A549 (cell line): Measurements from ENCODE around the gene RNH1. TPM values are rescaled to one million over a fixed set of nuclear protein-coding genes. Genes with fewer than 3 reads are reported as not detected.

Source experiments
- ATAC-seq, 2 experiments: fragments of 200-7000 bp in 1 of 2; fragments of >200 bp in 1 of 2; cut with Nextera tagmentation in 1 of 2; cut with Tn5 transposase in 1 of 2; 3 replicates each; pipeline versions ENCODE4 v1.8.0 to v1.9.1; 2018 to 2020; ENCODE audit warnings: mild to moderate bottlenecking in 1 of 2, moderate library complexity in 1 of 2
- CTCF ChIA-PET: fragments of 300-600 bp; sonication (Branson Sonifier 250); formaldehyde crosslinking; extraction: SDS; loops from one replicate; lab custom pipeline; 2021; ENCODE audit warnings: antibody characterized with exemption, inconsistent platforms; lab: Yijun Ruan, JAX
- POLR2A ChIA-PET: fragments of 350-600 bp; formaldehyde crosslinking; extraction: SDS; loops from one replicate; lab custom pipeline; 2021; ENCODE audit warnings: antibody characterized with exemption, inconsistent platforms; lab: Yijun Ruan, JAX
- DNase-seq, 2 experiments: peaks; one replicate each; pipeline versions ENCODE4 v3.0.0 to v3.0.0-alpha.2; 2011 to 2016; ENCODE audit warnings: low read depth in 1 of 2, low spot score in 1 of 2
- FAIRE-seq: peaks from 2 replicates; lab custom pipeline; 2011; peaks lifted over from hg19 to GRCh38; lab: Jason Lieb, UNC
- H3K27ac ChIP-seq, 2 experiments: fragments of >200 bp; sonication (Bioruptor Twin); formaldehyde crosslinking; 3 replicates each; pipeline ENCODE4 v1.5.1; 2016 to 2017
- H3K4me1 ChIP-seq: fragments of >200 bp; sonication (Bioruptor Twin); formaldehyde crosslinking; 3 replicates; pipeline ENCODE4 v1.6.1; 2016
- H3K4me2 ChIP-seq: fragments of >200 bp; sonication (Bioruptor Twin); formaldehyde crosslinking; 3 replicates; pipeline ENCODE4 v1.6.1; 2016
- H3K4me3 ChIP-seq: fragments of >200 bp; sonication (Bioruptor Twin); formaldehyde crosslinking; 3 replicates; pipeline ENCODE4 v1.5.1; 2016
- H3K9me3 ChIP-seq: fragments of >200 bp; sonication (Bioruptor Twin); formaldehyde crosslinking; 3 replicates; pipeline ENCODE4 v1.6.1; 2016
- BHLHE40 ChIP-seq: IDR thresholded peaks from 2 replicates; pipeline ENCODE4 v1.6.1; 2012; ENCODE audit warnings: low read depth, low read length, inconsistent platforms
- E2F6 ChIP-seq: IDR thresholded peaks from 2 replicates; pipeline ENCODE4 v1.6.1; 2012; ENCODE audit warnings: low read depth, borderline replicate concordance
- HES2 ChIP-seq: fragments of >200 bp; sonication (Bioruptor Twin); formaldehyde crosslinking; IDR thresholded peaks from 2 replicates; pipeline ENCODE4 v1.6.1; 2016
- HEYL ChIP-seq: fragments of 250-450 bp; sonication (Bioruptor Pico); IDR thresholded peaks from 2 replicates; pipeline ENCODE4 v1.8.0; 2021; ENCODE audit warnings: mild to moderate bottlenecking, moderate library complexity
- HOXA7 ChIP-seq: fragments of 250-450 bp; sonication (Bioruptor Pico); IDR thresholded peaks from 2 replicates; pipeline ENCODE4 v1.5.0; 2020; ENCODE audit warnings: mild to moderate bottlenecking, moderate library complexity
- HOXB5 ChIP-seq: fragments of 250-450 bp; sonication (Bioruptor Pico); IDR thresholded peaks from 2 replicates; pipeline ENCODE4 v1.5.0; 2020; ENCODE audit warnings: mild to moderate bottlenecking, moderate library complexity
- JUNB ChIP-seq: fragments of >200 bp; sonication (Bioruptor Twin); formaldehyde crosslinking; IDR thresholded peaks from 2 replicates; pipeline ENCODE4 v1.6.1; 2016
- RARB ChIP-seq: fragments of 250-450 bp; sonication (Bioruptor Pico); IDR thresholded peaks from 2 replicates; pipeline ENCODE4 v1.8.0; 2021; ENCODE audit warnings: mild to moderate bottlenecking, moderate library complexity
- RCOR1 ChIP-seq: fragments of 150-350 bp; IDR thresholded peaks from 2 replicates; pipeline ENCODE4 v1.6.1; 2014; ENCODE audit warnings: antibody characterized with exemption, low read length, low read depth
- SREBF2 ChIP-seq: fragments of 450-650 bp; IDR thresholded peaks from 2 replicates; pipeline ENCODE4 v1.6.1; 2014; ENCODE audit warnings: mild to moderate bottlenecking, moderate library complexity
- TFCP2L1 ChIP-seq: fragments of 250-450 bp; sonication (Bioruptor Pico); IDR thresholded peaks from 2 replicates; pipeline ENCODE4 v1.5.0; 2021; ENCODE audit warnings: mild to moderate bottlenecking
- USF2 ChIP-seq: fragments of 450-650 bp; IDR thresholded peaks from 2 replicates; pipeline ENCODE4 v1.6.1; 2014; ENCODE audit warnings: antibody characterized with exemption
- ZSCAN20 ChIP-seq: fragments of 250-450 bp; sonication (Bioruptor Pico); IDR thresholded peaks from 2 replicates; pipeline ENCODE4 v1.8.0; 2022; ENCODE audit warnings: mild to moderate bottlenecking, moderate library complexity
- WGBS: methylation state at CpG from one replicate; pipeline ENCODE4 v1.1.6; 2017; ENCODE audit errors: missing lambda C conversion rate; 5-methylcytosine and 5-hydroxymethylcytosine counted together
- polyA plus RNA-seq, 4 experiments: library from polyadenylated mRNA; depleted of rRNA in 3 of 4; stranded (reverse); fragments of >200 nt; fragmentation: RNase III in 1 of 4; extraction: RNeasy Plus Mini Kit Qiagen cat#74134 plus additional on column Dnase treatment in 1 of 4; gene quantifications; 2 replicates in 3 of 4; 3 replicates in 1 of 4; pipeline ENCODE4 v1.2.3, GENCODE V29; 2011 to 2017
- TF ChIP-seq, protein P1 (sequence below): fragments of 200-600 bp; sonication (generic); IDR thresholded peaks from 2 replicates; pipeline ENCODE4 v1.6.1; 2016; ENCODE audit warnings: antibody characterized with exemption, mild to moderate bottlenecking, moderate library complexity

The RNH1 gene
- polyA plus RNA-seq, 2 of the 4 experiments (the other 2 are of a cell fraction) = 85.8 to 135 TPM

- H3K4me2 ChIP-seq = no peak overlapping the region
- H3K9me3 ChIP-seq = no peaks in the 10 kb centered on the region
- DNase-seq = no peak
- H3K27ac ChIP-seq = no peak overlapping the region
- no peak overlapping the region for H3K4me3 ChIP-seq
- ChIA-PET POLR2A (no interaction called here), CTCF (interaction anchor here (1.4 to 4.8 kb wide), 2 partner anchors 10 to 17 kb away, joined by 4 to 28 read pairs; no protein-coding TSS in a partner anchor)
- TF ChIP-seq, protein P1, sequence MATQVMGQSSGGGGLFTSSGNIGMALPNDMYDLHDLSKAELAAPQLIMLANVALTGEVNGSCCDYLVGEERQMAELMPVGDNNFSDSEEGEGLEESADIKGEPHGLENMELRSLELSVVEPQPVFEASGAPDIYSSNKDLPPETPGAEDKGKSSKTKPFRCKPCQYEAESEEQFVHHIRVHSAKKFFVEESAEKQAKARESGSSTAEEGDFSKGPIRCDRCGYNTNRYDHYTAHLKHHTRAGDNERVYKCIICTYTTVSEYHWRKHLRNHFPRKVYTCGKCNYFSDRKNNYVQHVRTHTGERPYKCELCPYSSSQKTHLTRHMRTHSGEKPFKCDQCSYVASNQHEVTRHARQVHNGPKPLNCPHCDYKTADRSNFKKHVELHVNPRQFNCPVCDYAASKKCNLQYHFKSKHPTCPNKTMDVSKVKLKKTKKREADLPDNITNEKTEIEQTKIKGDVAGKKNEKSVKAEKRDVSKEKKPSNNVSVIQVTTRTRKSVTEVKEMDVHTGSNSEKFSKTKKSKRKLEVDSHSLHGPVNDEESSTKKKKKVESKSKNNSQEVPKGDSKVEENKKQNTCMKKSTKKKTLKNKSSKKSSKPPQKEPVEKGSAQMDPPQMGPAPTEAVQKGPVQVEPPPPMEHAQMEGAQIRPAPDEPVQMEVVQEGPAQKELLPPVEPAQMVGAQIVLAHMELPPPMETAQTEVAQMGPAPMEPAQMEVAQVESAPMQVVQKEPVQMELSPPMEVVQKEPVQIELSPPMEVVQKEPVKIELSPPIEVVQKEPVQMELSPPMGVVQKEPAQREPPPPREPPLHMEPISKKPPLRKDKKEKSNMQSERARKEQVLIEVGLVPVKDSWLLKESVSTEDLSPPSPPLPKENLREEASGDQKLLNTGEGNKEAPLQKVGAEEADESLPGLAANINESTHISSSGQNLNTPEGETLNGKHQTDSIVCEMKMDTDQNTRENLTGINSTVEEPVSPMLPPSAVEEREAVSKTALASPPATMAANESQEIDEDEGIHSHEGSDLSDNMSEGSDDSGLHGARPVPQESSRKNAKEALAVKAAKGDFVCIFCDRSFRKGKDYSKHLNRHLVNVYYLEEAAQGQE = no peak
- TF ChIP-seq HOXA7 (no peak), JUNB (no peak), HEYL (CRISPR knock-in tag) (no peak), ZSCAN20 (CRISPR knock-in tag) (no peak), RARB (CRISPR knock-in tag) (no peak), HOXB5 (no peak), HES2 (no peak), E2F6 (no peak)
- H3K4me1 ChIP-seq = peaks cover 12% of the 10 kb centered on the region; the same call in 2 of the 3 replicates
- 87% methylated on average over 24 of the region's 24 CpGs for WGBS
- no peak for ATAC-seq
- no peak for FAIRE-seq
These were observed 5.9 kb downstream of the RNH1 start for GRCh38 chr11:501001-501682.

- CTCF ChIA-PET = interaction anchor here (1.1 to 4.8 kb wide), 2 partner anchors 18 to 19 kb away, joined by 4 to 28 read pairs; no protein-coding TSS in a partner anchor
- WGBS = 91% methylated on average over 17 of the region's 24 CpGs
These were observed 7.6 kb downstream of the RNH1 start for GRCh38 chr11:499201-500076.

More at GRCh38 chr11:499201-500076, 7.6 kb downstream of the RNH1 start:
- Histone ChIP-seq H3K27ac (no peak overlapping the region), H3K4me1 (peaks cover under 1% of the 10 kb centered on the region; the same call in 1 of the 3 replicates), H3K9me3 (no peaks in the 10 kb centered on the region), H3K4me2 (no peak overlapping the region), H3K4me3 (no peak overlapping the region)
- no peak for DNase-seq
- TF ChIP-seq TFCP2L1 (no peak), USF2 (no peak), HOXB5 (no peak), BHLHE40 (no peak), SREBF2 (no peak), RCOR1 (no peak)
- no peak for FAIRE-seq
- ATAC-seq = no peak
- POLR2A ChIA-PET = no interaction called here
